Amygdala (tissue), 56 donors: ENCODE measurements around the gene UBD.

Experiments used
- DNase-seq, 56 donors: peaks; one replicate each; lab custom pipeline; 2025; lab: John Stamatoyannopoulos, UW

UBD gene

GRCh38 chr6:29524444-29525310, 34.9 kb downstream of the UBD start:
- DNase-seq: no peak

GRCh38 chr6:29524044-29524443, 35.5 kb downstream of the UBD start:
- DNase-seq: no peak

DNA sequence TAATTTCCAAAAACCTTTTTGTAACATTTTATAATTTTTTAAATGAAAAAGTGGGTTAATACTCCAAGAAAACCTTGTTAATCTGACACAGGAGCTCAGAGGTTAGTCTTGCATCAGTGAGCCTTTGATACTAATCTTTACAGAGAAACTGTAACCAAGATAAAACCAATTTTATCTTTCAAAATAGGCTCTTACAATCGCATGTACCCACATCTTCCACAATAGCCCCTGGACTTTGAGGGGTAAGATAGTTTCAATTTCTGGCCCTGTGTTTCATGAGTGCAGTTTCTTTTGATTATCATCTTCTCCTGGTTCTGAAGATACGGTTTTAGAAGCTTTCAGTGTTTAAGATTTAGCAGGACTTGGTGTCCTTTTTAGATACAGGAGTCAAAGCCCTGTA, 37.3 kb downstream of the UBD start:
- no peak for DNase-seq

DNA sequence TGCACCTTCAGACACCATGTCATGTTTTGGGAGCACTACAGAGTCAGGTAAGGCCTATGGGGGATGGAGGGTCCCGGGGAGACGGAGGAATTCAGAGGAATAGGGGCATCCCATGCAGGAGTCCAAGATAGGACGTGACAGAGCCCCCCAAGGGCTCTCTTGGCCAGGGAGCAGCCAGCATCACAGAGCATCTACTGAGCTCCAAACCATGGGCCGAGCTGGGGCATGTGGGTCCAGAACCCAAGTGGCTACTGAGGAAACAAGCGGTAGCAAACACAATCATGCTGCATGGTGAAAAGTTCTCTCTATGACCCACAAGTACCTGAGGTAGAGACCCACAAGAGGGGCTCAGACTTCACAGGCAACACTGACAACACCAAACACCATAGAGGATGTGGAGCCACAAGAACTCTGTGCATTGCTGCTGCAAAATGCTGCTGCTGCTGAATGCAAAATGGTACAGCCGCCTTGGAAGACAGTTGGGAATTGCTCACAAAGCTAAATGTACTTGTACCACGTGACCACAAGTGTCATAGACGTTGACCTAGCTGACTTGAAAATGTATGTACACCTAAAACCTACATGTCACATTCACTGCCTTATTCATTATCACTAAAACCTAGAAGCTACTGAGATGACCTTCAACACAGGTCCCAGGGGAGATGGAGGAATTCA, 38.4 kb downstream of the UBD start:
- DNase-seq: no peak

DNA sequence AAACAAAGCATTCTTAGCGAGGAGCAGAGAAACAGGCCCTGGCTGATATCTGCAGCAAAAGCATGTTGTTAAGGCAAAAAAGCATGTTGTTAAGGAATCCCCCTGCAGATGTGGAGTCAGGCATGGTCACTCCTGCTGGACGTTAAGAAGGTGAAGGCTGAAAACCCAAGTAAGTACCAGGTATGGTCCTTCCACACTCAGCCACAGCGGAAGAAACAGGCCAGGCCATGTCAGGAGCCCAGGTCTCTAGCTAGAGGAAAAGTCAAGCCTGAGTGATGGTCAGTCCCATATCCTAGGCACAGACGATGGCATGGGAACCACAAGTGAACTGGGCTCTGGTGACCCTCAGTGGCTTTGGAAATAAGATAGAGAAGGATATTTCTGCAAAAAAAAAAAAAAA, 39.3 kb downstream of the UBD start:
- DNase-seq: no peak

GRCh38 chr6:29519291-29520010, 40.1 kb downstream of the UBD start:
- DNase-seq: no peak

- no peak for DNase-seq
Measured at GRCh38 chr6:29517728-29518440, 41.6 kb downstream of the UBD start.

GRCh38 chr6:29517245-29517644, 42.3 kb downstream of the UBD start:
- DNase-seq: no peak

GRCh38 chr6:29516108-29516507, 43.4 kb downstream of the UBD start:
- DNase-seq: no peak

- no peak for DNase-seq
Measured at GRCh38 chr6:29510746-29511300, 48.7 kb downstream of the UBD start.

- no peak for DNase-seq
Measured at GRCh38 chr6:29510202-29510601, 49.3 kb downstream of the UBD start.

DNA sequence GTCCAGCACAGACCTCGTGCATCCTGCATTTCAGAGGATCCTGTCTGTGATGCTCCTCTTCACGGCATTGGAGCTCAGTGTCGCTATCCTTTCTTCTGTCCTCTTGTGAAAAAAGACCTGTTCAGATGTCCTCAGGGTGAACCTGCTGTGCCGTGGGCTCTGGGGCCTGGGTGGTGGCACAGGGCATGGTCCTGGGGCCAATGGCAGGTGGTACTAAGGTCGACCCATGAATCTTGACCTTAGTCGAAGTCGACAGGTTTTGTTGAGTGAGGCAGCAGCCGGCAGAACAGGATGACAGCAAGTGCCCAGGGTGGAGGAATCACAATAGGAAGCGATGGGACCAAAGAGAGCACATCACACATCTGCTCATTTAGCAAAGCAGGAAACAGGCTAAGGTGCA, 49.8 kb downstream of the UBD start:
- DNase-seq: no peak

- no peak for DNase-seq
Measured at GRCh38 chr6:29509239-29509638, 50.3 kb downstream of the UBD start.

DNA sequence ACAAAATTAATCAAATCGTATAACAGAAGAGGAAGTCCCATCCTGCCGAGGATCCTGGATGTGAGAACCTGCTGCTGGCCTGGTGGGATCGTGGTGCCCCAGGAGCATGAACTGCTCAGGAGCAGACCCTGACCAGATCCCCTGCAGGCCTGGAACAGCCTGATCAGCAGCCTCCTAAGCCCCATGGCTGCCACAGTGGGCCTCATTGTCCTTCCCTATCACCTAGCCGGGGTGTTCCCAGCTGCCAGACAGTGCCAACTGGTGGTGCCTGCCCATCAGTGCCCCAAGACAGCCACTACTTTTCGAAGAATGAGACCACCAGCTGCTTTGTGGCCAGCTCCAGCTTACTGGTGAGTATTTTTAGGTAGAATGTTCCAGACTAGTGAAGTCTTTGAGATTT, 52.2 kb downstream of the UBD start:
- DNase-seq: no peak

DNA sequence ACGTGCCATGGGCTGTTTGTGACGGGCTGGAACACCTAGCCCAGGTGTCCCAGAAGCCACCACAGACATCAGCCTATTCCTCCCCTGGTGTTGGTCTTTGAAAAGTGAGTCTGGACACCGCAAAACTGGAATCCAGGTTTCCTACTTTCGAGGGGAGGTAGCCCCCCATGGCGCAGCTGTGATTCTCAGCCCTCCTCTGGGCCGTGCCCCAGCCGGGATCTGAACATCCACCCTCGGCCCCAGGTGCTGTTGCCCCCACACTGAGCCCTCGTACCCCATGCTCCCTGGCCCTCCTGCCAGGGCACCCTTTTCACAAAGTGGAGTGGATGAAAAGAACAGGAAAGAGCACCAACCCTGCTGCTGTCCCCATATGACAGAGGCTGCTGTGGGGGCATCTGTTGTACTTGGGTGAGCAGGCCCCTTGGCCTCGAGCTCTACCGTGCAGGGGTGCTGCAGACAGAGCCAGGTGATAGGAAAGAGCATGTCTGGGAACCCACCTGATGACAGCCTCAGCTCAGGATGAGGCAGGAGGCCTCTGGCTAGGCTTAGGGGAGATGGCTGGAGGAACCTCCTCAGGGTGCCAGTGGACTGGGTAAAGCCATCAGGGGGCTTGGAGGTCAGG, 53.0 kb downstream of the UBD start:
- DNase-seq: no peak

GRCh38 chr6:29505808-29506207, 53.7 kb downstream of the UBD start:
- no peak for DNase-seq
